LNCaP clone FGC (cell line): ENCODE results near the gene USF3.

ENCODE experiments used
- DNase-seq: peaks from one replicate; pipeline ENCODE4 v3.0.0-alpha.2; 2011; ENCODE audit warnings: low read depth
- H3K4me3 ChIP-seq: 2 replicates; pipeline ENCODE4 v1.5.1; 2011; ENCODE audit warnings: mild to moderate bottlenecking, low read depth, low read length, control low read depth
- TF ChIP-seq, protein P1 (sequence below): IDR thresholded peaks from 2 replicates; pipeline ENCODE4 v1.5.1; 2012; ENCODE audit warnings: mild to moderate bottlenecking; ENCODE audit not compliant: control insufficient read depth, insufficient read depth; ENCODE audit errors: extremely low read depth

The USF3 gene

DNA sequence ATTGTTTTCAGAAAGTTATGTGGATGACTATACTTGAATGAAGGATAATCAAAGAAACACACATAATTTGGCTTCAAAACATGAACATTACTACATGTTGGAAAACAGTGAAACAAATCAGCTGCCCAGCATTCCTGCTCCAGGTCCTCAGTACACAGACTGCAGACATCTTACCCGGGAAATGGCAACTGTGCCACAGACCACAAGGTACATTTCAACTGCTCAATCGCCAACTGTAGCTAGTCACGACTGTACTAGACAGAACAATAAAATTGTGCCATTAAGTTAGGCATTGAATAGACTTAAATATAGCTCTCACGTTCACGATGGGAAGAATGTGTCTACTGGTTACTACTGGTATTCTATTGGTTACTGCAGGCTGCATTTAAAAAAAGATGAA, 44.6 kb upstream of the USF3 start:
- no peak overlapping the region for H3K4me3 ChIP-seq
- no peak for DNase-seq
- TF ChIP-seq, protein P1, sequence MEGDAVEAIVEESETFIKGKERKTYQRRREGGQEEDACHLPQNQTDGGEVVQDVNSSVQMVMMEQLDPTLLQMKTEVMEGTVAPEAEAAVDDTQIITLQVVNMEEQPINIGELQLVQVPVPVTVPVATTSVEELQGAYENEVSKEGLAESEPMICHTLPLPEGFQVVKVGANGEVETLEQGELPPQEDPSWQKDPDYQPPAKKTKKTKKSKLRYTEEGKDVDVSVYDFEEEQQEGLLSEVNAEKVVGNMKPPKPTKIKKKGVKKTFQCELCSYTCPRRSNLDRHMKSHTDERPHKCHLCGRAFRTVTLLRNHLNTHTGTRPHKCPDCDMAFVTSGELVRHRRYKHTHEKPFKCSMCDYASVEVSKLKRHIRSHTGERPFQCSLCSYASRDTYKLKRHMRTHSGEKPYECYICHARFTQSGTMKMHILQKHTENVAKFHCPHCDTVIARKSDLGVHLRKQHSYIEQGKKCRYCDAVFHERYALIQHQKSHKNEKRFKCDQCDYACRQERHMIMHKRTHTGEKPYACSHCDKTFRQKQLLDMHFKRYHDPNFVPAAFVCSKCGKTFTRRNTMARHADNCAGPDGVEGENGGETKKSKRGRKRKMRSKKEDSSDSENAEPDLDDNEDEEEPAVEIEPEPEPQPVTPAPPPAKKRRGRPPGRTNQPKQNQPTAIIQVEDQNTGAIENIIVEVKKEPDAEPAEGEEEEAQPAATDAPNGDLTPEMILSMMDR, result no peak

DNA sequence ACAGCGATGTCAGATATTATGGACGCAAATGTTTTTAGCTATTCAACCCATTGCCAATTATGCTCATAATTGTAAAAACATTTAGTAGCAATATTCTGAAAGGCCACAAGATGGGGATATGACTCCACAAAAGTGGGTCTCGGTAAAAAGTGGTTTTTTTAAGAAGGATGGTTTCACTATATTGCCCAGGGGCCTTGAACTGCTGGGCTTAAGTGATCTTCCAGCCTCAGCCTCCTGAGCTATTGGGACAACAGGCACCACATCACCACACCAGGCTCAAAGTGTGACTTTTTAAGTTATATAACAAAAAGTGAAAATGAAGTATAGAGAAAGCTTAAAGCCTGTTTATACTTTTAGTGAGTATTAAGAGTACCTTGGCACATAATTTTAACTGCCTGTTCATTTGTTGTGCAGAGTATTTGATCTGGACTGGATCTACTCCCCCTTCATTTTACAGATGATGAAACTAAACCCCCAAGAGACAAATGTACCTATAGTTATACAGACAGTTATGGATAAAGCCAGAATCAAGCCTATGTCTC, 40.2 kb upstream of the USF3 start:
- TF ChIP-seq, protein P1, result peak; percentile 58
- no peak for DNase-seq
- H3K4me3 ChIP-seq, result no peak overlapping the region

DNA sequence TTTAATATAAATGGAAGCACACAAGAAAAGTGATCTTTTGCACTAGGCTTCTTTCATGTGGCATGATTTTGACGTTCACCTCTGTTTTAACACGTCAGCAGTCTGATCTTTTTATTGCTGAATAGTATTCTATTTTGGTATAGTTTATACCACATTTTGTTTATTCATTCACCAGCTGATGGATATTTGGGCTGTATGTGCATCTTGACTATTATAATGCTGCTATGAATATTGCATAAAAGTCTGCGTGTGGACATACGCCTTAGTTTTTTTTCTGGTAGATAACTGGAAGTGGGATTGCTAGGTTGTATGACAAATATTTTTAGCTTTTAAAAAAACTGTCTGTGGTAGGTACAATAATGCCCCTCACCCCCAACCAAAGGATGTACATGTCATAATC, 35.3 kb upstream of the USF3 start:
- TF ChIP-seq, protein P1, result no peak
- no peak for DNase-seq
- H3K4me3 ChIP-seq, result no peak overlapping the region

DNA sequence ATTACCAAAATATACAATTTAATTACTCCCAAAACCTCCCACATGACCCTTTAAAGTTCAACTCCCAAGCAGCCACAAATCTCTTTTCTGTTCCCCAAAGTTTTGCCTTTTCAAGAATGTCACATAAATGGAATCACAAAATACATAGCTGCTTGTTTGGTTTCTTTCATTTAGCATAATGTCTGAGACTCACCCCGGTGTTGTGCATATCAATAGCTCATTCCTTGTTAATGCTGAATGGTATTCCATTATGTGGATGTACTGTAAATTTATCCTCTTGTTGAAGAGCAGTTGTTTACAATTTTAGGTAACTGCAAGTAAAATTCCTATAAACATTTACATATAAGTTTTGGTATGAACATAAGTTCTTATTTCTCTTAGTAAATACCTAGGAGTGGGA, 34.1 kb upstream of the USF3 start:
- no peak for DNase-seq
- no peak overlapping the region for H3K4me3 ChIP-seq
- TF ChIP-seq, protein P1, result no peak

DNA sequence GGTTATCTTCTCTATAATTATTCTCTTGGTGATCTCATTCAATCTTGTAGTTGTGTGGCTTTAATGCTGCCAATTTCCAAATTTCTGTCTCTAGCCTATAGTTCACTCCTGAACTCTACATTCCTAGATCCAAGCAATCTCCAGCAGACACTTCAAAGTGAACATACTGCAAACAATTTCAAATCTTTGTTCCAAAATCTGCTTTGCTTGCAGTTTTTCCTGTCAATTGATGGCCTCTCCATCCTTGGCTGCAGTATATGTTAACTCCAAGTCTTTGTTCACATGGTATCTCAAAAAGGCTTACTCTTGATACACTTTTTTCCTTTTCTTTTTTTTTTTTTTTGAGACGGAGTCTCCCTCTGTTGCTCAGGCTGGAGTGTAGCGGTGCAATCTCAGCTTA, 32.2 kb upstream of the USF3 start:
- no peak for DNase-seq
- no peak overlapping the region for H3K4me3 ChIP-seq
- TF ChIP-seq, protein P1, result no peak

DNA sequence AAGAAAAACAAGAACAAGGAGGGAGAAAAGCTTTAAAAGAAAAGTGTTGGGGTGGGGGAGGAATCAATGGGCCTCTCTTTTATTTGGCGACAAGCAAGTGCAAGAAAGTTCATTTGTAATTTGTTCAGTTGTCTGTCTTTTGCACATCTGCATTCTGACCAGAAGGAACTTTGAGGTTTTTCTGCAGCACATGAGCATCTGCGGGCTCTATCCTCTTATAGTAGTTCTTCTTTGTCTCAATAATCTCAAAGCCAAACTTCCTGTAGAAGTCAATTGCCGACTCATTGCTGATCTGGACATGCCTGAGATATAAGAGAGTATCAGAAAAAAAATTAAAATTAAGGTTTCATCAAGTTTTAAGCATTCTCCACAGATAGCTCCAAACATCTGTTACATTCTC, 25.2 kb upstream of the USF3 start:
- DNase-seq, result no peak
- no peak overlapping the region for H3K4me3 ChIP-seq
- TF ChIP-seq, protein P1, result no peak

DNA sequence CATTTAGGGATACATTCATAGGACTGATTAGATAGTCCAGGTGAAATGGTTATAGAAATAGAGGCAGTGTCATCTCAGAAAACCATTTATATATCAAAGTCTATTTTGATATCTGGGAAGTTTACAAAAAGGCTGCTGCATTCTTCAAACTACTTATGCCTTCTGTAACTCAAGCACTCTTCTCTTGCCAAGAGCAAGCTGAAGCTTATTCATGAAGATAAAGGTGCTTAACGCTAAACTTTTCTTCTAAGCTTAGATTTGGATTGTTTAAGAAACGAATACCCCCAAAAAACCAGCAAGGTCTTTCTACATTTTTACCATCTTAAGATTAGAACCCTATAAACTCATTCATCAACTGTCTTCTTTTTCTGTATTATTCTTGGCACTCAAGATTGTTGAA, 23.3 kb upstream of the USF3 start:
- H3K4me3 ChIP-seq, result no peak overlapping the region
- DNase-seq, result no peak
- TF ChIP-seq, protein P1, result no peak
